HUES6 (cell line): ENCODE results near the gene ABITRAM.
A peak's percentile ranks its signal among the peaks of the same experiment; 100 is the strongest.
"Not testable (repeated sequence)": the region's sequence is repeated elsewhere in the genome, so short reads cannot be mapped to it uniquely, and the experiment has no call there.

Source experiments
- H3K27ac ChIP-seq: 2 replicates; pipeline ENCODE4 v1.7.0; 2013; ENCODE audit warnings: low read depth, mild to moderate bottlenecking, low read length, inconsistent platforms
- H3K27me3 ChIP-seq: 2 replicates; pipeline ENCODE4 v1.6.1; 2013; ENCODE audit warnings: low read length; ENCODE audit not compliant: control insufficient read depth, insufficient read depth
- H3K36me3 ChIP-seq: 2 replicates; pipeline ENCODE4 v1.6.1; 2013; ENCODE audit warnings: low read length; ENCODE audit not compliant: control insufficient read depth, insufficient read depth
- H3K4me1 ChIP-seq: 2 replicates; pipeline ENCODE4 v1.6.1; 2013; ENCODE audit warnings: low read length; ENCODE audit not compliant: control insufficient read depth, insufficient read depth
- H3K4me3 ChIP-seq: 2 replicates; pipeline ENCODE4 v1.5.1; 2013; ENCODE audit warnings: low read depth, low read length
- H3K9ac ChIP-seq: one replicate; pipeline ENCODE4 v1.6.1; 2013; ENCODE audit warnings: mild to moderate bottlenecking, low read length
- H3K9me3 ChIP-seq: 2 replicates; pipeline ENCODE4 v1.6.1; 2013; ENCODE audit warnings: low read depth, low read length; ENCODE audit not compliant: control insufficient read depth, insufficient read depth

Gene ABITRAM, protein sequence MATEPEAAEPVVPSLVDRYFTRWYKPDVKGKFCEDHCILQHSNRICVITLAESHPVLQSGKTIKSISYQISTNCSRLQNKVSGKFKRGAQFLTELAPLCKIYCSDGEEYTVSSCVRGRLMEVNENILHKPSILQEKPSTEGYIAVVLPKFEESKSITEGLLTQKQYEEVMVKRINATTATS

GRCh38 chr9:108934323-108934893, at the start of gene ABITRAM:
Gene ABITRAM, plus strand, starts transcription at chr9:108934400. Its CDS starts 87 bp downstream, at chr9:108934487.
- Histone ChIP-seq H3K27me3 (no peaks in the 10 kb centered on the region), H3K36me3 (peaks cover 10% of the 10 kb centered on the region), H3K4me1 (peaks cover 9% of the 10 kb centered on the region), H3K9me3 (no peaks in the 10 kb centered on the region), H3K9ac (peak within 1 kb of the TSS; percentile 88), H3K27ac (peak within 1 kb of the TSS; percentile 78), H3K4me3 (peak within 1 kb of the TSS; percentile 100)

DNA sequence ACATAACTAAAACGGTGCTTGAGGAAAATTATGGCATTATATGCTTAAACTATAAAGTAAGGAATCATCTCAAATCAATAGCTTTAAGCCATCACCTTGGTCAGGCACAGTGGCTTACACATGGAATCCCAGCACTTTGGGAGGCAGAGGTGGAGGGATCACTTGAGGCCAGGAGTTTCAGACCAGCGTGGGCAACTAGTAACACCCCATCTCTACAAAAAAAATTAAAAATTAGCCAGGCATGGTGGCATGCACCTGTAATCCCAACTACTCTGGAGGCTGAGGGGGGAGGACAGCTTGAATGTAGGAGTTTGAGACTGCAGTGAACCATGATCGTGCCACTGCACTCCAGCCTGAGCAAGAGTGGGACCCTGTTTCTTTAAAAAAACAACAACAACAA, 49.5 kb upstream of the ABITRAM start:
- no peak overlapping the region for H3K9ac ChIP-seq
- peaks cover 58% of the 10 kb centered on the region for H3K36me3 ChIP-seq
- no peaks in the 10 kb centered on the region for H3K4me1 ChIP-seq
- H3K27me3 ChIP-seq, result no peaks in the 10 kb centered on the region
- no peak overlapping the region for H3K27ac ChIP-seq
- H3K4me3 ChIP-seq, result no peak overlapping the region
- no peaks in the 10 kb centered on the region for H3K9me3 ChIP-seq

DNA sequence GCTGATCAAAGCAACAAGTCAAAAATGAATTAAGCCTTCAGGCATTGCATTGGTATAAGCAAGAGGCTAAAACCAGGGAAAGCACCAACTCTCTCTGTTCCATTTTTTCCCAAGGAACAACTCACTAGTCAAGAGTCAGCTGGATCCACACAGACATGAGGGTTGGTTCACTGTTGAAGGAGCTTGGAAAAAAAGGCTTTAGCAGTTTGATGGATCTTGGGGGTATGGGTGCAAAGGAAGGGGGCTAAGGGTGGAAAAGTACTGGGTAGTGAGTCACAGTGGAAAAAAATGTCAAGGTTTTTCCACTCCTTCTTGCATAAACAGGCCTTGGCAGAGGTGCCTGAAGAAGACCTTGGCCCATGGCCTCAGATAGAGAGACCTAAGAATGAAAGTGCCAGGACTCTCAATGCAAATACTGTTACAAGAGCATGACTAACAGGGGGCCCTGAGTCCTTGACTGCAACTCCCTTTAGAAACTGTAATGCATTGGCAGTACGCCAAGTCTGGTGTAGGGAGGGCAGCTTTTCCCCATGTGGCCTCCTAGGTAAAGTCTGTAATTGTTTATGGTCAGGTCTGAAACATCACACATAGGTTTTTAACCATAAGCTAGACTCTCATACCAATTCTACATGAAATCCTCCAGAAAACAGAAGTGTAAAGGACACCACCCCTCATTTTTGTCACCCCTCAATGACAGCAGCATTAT, 48.4 kb upstream of the ABITRAM start:
- H3K9ac ChIP-seq, result no peak overlapping the region
- H3K4me1 ChIP-seq, result no peaks in the 10 kb centered on the region
- no peak overlapping the region for H3K4me3 ChIP-seq
- H3K27ac ChIP-seq, result no peak overlapping the region
- peaks cover 53% of the 10 kb centered on the region for H3K36me3 ChIP-seq
- no peaks in the 10 kb centered on the region for H3K9me3 ChIP-seq
- no peaks in the 10 kb centered on the region for H3K27me3 ChIP-seq

- not testable (repeated sequence) for H3K4me1 ChIP-seq, H3K27me3 ChIP-seq, H3K9ac ChIP-seq, H3K4me3 ChIP-seq, H3K9me3 ChIP-seq, H3K27ac ChIP-seq
- peaks cover 53% of the 10 kb centered on the region for H3K36me3 ChIP-seq
These were observed 47.5 kb upstream of the ABITRAM start for GRCh38 chr9:108886594-108887271.

GRCh38 chr9:108889649-108890067, 44.5 kb upstream of the ABITRAM start:
- Histone ChIP-seq H3K27ac (no peak overlapping the region), H3K4me3 (no peak overlapping the region), H3K9me3 (no peaks in the 10 kb centered on the region), H3K4me1 (no peaks in the 10 kb centered on the region), H3K36me3 (peaks cover 71% of the 10 kb centered on the region), H3K9ac (no peak overlapping the region), H3K27me3 (no peaks in the 10 kb centered on the region)

GRCh38 chr9:108894225-108894997, 39.8 kb upstream of the ABITRAM start:
- Histone ChIP-seq H3K4me1 (no peaks in the 10 kb centered on the region), H3K9me3 (no peaks in the 10 kb centered on the region), H3K27ac (no peak overlapping the region), H3K27me3 (no peaks in the 10 kb centered on the region), H3K9ac (no peak overlapping the region), H3K4me3 (no peak overlapping the region), H3K36me3 (peaks cover 90% of the 10 kb centered on the region)

DNA sequence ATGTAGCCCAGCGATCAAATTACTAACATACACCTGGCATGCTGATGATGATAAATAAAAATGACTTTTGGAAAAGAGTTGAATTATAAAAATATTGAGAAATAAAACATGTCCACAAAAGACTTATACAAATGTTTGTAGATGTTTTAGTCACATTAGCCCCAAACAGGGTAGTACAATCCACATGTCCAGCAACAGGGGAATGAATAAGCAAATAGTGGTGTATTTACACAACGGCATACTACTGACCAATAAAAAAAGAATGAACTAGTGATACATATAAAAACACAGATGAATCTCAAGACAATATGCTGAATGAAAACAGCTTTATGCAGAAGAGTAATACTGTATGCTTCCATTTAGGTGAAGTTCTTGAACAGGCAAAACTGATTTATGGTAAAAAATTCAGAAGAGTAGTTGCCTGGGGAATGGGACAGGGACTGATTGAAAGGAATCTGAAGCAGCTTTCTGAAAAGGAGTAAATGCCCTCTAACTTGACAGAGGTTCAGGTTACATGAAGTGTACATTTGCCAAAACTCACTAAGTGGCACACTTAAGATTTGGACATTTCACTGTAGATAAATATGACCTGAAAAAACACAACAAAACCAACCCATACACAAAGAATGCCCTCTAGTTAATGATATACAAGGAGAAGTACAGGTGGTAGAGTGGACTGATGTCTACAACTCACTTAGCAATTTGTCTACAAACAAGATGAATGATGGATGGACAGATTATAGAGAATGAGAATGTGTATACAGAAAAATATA, 36.7 kb upstream of the ABITRAM start:
- Histone ChIP-seq H3K4me1 (no peaks in the 10 kb centered on the region), H3K9me3 (no peaks in the 10 kb centered on the region), H3K9ac (no peak overlapping the region), H3K4me3 (no peak overlapping the region), H3K27ac (no peak overlapping the region), H3K27me3 (no peaks in the 10 kb centered on the region), H3K36me3 (peaks cover 97% of the 10 kb centered on the region)

DNA sequence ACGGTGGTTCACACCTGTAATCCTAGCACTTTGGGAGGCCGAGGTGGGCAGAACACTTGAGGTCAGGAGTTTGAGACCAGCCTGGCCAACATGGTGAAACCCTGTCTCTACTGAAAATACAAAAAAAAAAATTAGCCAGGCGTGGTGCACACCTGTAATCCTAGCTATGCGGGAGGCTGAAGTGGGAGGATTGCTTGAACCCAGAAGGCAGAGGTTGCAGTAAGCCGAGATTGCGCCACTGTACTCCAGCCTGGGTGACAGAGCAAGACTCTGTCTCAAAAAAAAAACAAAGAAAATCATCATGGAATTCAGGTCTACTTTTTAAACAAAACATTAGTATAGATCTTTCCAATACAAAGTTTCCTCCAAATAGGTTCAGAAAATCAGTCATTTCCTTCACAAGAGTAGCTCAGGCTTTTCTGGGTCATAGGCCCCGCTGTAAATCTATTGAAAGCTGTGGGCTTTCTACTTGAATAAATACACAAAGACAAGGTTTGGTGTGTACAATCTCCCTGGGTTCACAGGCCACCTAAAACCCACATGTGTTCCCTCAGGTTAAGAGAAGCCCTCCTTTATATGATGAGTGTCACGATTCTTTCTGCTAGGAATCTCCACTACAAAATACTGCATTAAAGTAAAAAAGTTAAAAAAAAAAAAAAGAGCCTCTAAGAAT, 35.0 kb upstream of the ABITRAM start:
- not testable (repeated sequence) for H3K27ac ChIP-seq, H3K4me1 ChIP-seq, H3K9me3 ChIP-seq, H3K4me3 ChIP-seq, H3K27me3 ChIP-seq, H3K9ac ChIP-seq
- H3K36me3 ChIP-seq, result peaks cover 97% of the 10 kb centered on the region

DNA sequence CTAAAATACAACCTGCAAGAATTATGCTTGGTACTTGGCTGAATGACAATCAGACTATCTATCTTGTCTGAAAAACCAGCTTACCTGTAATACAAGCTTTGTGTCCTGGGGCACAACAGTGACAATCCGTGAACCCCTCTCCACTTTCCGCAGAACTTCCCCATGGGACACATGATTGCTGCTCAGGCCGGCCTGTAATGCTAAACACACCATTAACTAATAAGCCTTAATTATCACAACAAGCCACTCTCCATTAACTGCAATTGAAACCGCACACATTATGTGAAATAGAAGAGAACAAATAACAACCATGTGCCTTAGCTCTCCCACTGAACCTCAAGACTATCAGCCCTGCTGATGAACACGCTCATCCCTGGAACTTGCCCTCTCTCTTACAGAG, 34.0 kb upstream of the ABITRAM start:
- no peaks in the 10 kb centered on the region for H3K4me1 ChIP-seq
- H3K9me3 ChIP-seq, result no peaks in the 10 kb centered on the region
- no peaks in the 10 kb centered on the region for H3K27me3 ChIP-seq
- no peak overlapping the region for H3K9ac ChIP-seq
- no peak overlapping the region for H3K4me3 ChIP-seq
- no peak overlapping the region for H3K27ac ChIP-seq
- peaks cover 96% of the 10 kb centered on the region for H3K36me3 ChIP-seq
